Colonic mucosa (tissue), 4 donors: ENCODE measurements around the gene COL20A1. TPM values are rescaled to one million over a fixed set of nuclear protein-coding genes. Genes with fewer than 3 reads are reported as not detected.

Experiments
- DNase-seq: peaks from one replicate; pipeline ENCODE4 v3.0.0-alpha.2; 2020
- H3K27ac ChIP-seq: fragments of 200-600 bp; one replicate; pipeline ENCODE4 v1.8.0; 2021
- H3K27me3 ChIP-seq: fragments of 200-600 bp; one replicate; pipeline ENCODE4 v1.8.0; 2021
- H3K36me3 ChIP-seq: fragments of 200-600 bp; one replicate; pipeline ENCODE4 v1.8.0; 2021
- H3K4me1 ChIP-seq: fragments of 200-600 bp; one replicate; pipeline ENCODE4 v1.8.0; 2021; ENCODE audit warnings: mild to moderate bottlenecking
- H3K4me3 ChIP-seq: fragments of 200-600 bp; one replicate; pipeline ENCODE4 v1.8.0; 2021
- H3K9ac ChIP-seq, 2 donors: one replicate each; pipeline ENCODE4 v1.7.0; 2013; ENCODE audit warnings: control low read depth in 2 of 2, low read depth in 2 of 2, low read length in 2 of 2
- H3K9me3 ChIP-seq: fragments of 200-600 bp; one replicate; pipeline ENCODE4 v1.8.0; 2021
- intact Hi-C: fragments of 100-400 bp; cut with DNase I; formaldehyde crosslinking; loops from one replicate; pipeline ENCODE4 v1.14.1; 2022
- microRNA-seq: library from miRNA; unstranded; fragments of <30 nt; microRNA quantifications from one replicate; pipeline ENCODE4, GENCODE V29; 2019
- total RNA-seq, 2 donors: library from RNA; stranded (reverse); fragmentation: NEBNext Ultra II Directional in 1 of 2; extraction: Animal tissue kit (Norgen Biotek cat#: 25700) in 1 of 2; gene quantifications; one replicate each; pipeline ENCODE4 v1.2.1, GENCODE V29; 2021
- TF ChIP-seq, protein P1 (sequence below): fragments of 200-600 bp; IDR thresholded peaks from one replicate; pipeline ENCODE4 v1.8.0; 2022; ENCODE audit warnings: antibody characterized with exemption, mild to moderate bottlenecking
- donor health status: healthy.
- donor health status: DM: no; HTN: no; CAD: no.
- donor health status: DM: no; HTN: no; CAD: no.

COL20A1 gene
- total RNA-seq, 2 donors from 2014 or later: not detected

DNA sequence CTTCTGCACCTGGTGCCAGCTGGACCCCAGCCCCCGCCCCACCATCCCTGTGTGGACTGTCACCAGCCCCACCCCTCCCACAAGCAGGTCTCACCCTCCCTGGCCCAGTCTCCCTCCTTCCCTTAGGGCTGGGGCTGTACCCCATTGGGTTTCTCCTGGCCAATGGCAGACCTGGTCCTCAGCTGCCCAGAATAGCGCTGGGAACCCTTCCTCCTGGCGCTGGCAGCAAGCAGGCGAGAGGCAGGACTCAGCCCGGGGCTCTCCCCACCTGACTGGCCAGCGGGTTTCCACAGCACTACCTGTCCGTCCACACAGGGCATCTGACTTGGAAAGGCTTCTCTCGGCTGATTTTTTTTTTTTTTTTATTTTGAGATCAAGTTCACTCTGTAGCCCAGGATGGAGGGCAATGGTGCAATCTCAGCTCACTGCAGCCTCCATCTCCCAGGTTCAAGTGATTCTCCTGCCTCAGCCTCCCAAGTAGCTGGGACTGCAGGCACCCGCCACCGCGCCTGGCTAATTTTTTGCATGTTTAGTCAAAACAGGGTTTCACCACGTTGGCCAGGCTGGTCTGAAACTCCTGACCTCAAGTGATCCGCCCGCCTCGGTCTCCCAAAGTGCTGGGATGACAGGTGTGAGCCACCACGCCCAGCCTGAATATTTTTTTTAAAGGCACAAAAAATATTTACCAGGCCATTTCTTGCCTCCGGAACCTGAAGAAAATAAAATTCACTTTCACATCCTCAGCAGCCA is 89.7 kb downstream of the COL20A1 start:
- Histone ChIP-seq H3K9ac (no peak overlapping the region), H3K9me3 (no peaks in the 10 kb centered on the region), H3K36me3 (no peaks in the 10 kb centered on the region), H3K4me3 (no peak overlapping the region), H3K4me1 (no peaks in the 10 kb centered on the region), H3K27me3 (no peaks in the 10 kb centered on the region), H3K27ac (no peak overlapping the region)
- TF ChIP-seq, protein P1, sequence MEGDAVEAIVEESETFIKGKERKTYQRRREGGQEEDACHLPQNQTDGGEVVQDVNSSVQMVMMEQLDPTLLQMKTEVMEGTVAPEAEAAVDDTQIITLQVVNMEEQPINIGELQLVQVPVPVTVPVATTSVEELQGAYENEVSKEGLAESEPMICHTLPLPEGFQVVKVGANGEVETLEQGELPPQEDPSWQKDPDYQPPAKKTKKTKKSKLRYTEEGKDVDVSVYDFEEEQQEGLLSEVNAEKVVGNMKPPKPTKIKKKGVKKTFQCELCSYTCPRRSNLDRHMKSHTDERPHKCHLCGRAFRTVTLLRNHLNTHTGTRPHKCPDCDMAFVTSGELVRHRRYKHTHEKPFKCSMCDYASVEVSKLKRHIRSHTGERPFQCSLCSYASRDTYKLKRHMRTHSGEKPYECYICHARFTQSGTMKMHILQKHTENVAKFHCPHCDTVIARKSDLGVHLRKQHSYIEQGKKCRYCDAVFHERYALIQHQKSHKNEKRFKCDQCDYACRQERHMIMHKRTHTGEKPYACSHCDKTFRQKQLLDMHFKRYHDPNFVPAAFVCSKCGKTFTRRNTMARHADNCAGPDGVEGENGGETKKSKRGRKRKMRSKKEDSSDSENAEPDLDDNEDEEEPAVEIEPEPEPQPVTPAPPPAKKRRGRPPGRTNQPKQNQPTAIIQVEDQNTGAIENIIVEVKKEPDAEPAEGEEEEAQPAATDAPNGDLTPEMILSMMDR: no peak
- intact Hi-C loops: loop anchor here (2.0 kb wide), 1 partner anchor 74 kb away; no protein-coding TSS in a partner anchor
- DNase-seq: no peak

DNA sequence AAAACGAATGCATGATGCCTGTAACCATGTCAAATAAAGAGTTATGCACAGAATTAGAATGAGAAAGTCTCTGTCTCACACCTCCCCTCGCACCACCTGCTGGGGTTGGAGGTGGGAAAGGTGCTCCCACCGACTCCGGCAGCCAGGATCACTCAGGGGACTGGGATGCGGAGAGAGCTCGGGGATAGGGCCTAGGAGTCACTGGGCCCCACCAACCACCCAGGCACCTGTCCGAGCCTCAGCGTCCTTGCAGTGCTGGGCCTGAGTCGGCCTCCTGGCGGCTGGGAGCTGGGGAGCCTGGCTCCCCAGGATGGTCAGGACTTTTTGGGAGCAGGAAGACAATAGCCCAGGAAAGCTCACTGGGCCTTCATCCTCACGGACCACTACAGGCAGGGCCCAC is 90.6 kb downstream of the COL20A1 start:
- H3K27me3 ChIP-seq: no peaks in the 10 kb centered on the region
- no peak for DNase-seq

DNA sequence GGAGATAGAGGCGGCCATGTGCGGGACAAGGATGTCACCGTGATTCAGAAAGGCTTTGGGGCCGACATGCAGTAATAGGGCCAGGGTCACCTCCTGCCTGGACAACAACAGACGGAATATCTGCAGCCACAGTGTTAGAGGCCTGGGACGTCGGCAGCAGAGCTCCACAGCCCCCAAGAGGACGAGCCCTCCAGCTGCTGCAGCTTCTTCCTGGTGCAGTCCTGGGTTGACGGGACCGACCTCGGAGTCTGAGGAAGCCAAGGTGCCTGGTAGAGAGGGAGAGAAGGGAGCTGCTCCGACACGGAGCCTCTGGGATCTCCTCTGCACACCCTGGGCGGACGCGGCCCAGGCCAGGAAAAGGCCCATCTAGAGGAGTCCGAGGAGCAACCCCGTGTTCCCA is 91.3 kb downstream of the COL20A1 start:
- H3K4me3 ChIP-seq: no peak overlapping the region
- H3K9me3 ChIP-seq: no peaks in the 10 kb centered on the region
- H3K4me1 ChIP-seq: no peaks in the 10 kb centered on the region
- intact Hi-C loops: no loop called here
- H3K36me3 ChIP-seq: no peaks in the 10 kb centered on the region
- no peaks in the 10 kb centered on the region for H3K27me3 ChIP-seq
- no peak overlapping the region for H3K9ac ChIP-seq
- H3K27ac ChIP-seq: no peak overlapping the region
- no peak for DNase-seq
- TF ChIP-seq, protein P1: no peak

More for the DNA sequence above, 90.6 kb downstream of the COL20A1 start:
- Histone ChIP-seq H3K9me3 (no peaks in the 10 kb centered on the region), H3K4me3 (no peak overlapping the region), H3K9ac (no peak overlapping the region), H3K36me3 (no peaks in the 10 kb centered on the region), H3K27ac (no peak overlapping the region), H3K4me1 (no peaks in the 10 kb centered on the region)
- intact Hi-C loops: loop anchor here (2.0 kb wide), 1 partner anchor 75 kb away; no protein-coding TSS in a partner anchor
- TF ChIP-seq, protein P1: no peak

Small RNA genes lying within 50 kb of the gene (microRNA-seq; reads per million reads assigned to microRNA genes)
- gene MIR4326: not detected

Other genes starting within 250 kb of the COL20A1 start
- 10 to 100 TPM; 35.4 to 38.7 TPM for gene YTHDF1, start 77.1 kb upstream of the COL20A1 start, total RNA-seq
- gene BIRC7, start 57.3 kb upstream of the COL20A1 start, total RNA-seq: not detected
- under 1 TPM in 1 of 2 donors, not detected in 1; 0.29 TPM for gene NKAIN4, start 38.7 kb upstream of the COL20A1 start, total RNA-seq
- gene ARFGAP1, start 20.4 kb upstream of the COL20A1 start, total RNA-seq: 100 to 1,000 TPM in 1 of 2 donors, 10 to 100 TPM in 1; 66.9 to 109 TPM
- gene CHRNA4, start 68.2 kb downstream of the COL20A1 start, total RNA-seq: under 1 TPM in 1 of 2 donors, not detected in 1; 0.05 TPM
- gene KCNQ2, start 179.5 kb downstream of the COL20A1 start, total RNA-seq: under 1 TPM; 0.19 to 0.27 TPM
- 1 to 10 TPM; 1.5 to 3.2 TPM for gene EEF1A2, start 205.9 kb downstream of the COL20A1 start, total RNA-seq
- gene PPDPF, start 227.6 kb downstream of the COL20A1 start, total RNA-seq: 100 to 1,000 TPM; 561 to 634 TPM
- 10 to 100 TPM; 69.0 to 91.1 TPM for gene PTK6, start 244.2 kb downstream of the COL20A1 start, total RNA-seq